Fibroblast of skin of right biceps (primary cell): Measurements from ENCODE around the gene SLC9A1.

Source experiments
- DNase-seq: peaks from one replicate; pipeline ENCODE4 v3.0.0-alpha.2; 2013

Gene SLC9A1

GRCh38 chr1:27101696-27102095 is 53.2 kb downstream of the SLC9A1 start:
- no peak for DNase-seq

GRCh38 chr1:27101054-27101491 is 53.9 kb downstream of the SLC9A1 start:
- DNase-seq, result no peak

GRCh38 chr1:27100335-27101053 is 54.4 kb downstream of the SLC9A1 start:
- DNase-seq, result no peak

GRCh38 chr1:27099587-27100334 is 55.2 kb downstream of the SLC9A1 start:
- peak; percentile 88 for DNase-seq

GRCh38 chr1:27099135-27099586 is 55.8 kb downstream of the SLC9A1 start:
- peak; percentile 74 for DNase-seq

GRCh38 chr1:27098431-27099134 is 56.3 kb downstream of the SLC9A1 start:
- DNase-seq, result no peak

- DNase-seq, result peak; percentile 73
Measured at GRCh38 chr1:27097484-27097917, 57.4 kb downstream of the SLC9A1 start.

- no peak for DNase-seq
Measured at GRCh38 chr1:27095576-27095975, 59.3 kb downstream of the SLC9A1 start.

GRCh38 chr1:27092888-27093287 is 62.0 kb downstream of the SLC9A1 start:
- no peak for DNase-seq

- DNase-seq, result no peak
Measured at GRCh38 chr1:27090911-27091310, 64.0 kb downstream of the SLC9A1 start.

- DNase-seq, result no peak
Measured at GRCh38 chr1:27087371-27088220, 67.3 kb downstream of the SLC9A1 start.

- no peak for DNase-seq
Measured at GRCh38 chr1:27086628-27087027, 68.3 kb downstream of the SLC9A1 start.

GRCh38 chr1:27086026-27086425 is 68.9 kb downstream of the SLC9A1 start:
- no peak for DNase-seq

- DNase-seq, result no peak
Measured at GRCh38 chr1:27084107-27084506, 70.8 kb downstream of the SLC9A1 start.

GRCh38 chr1:27077968-27078367 is 77.0 kb downstream of the SLC9A1 start:
- DNase-seq, result no peak

GRCh38 chr1:27076803-27077202 is 78.1 kb downstream of the SLC9A1 start:
- DNase-seq, result no peak

- peak; percentile 10 for DNase-seq
Measured at GRCh38 chr1:27074175-27074780, 80.6 kb downstream of the SLC9A1 start.

GRCh38 chr1:27071049-27071416 is 83.9 kb downstream of the SLC9A1 start:
- DNase-seq, result peak; percentile 8

GRCh38 chr1:27070390-27071048 is 84.4 kb downstream of the SLC9A1 start:
- DNase-seq, result no peak

GRCh38 chr1:27068922-27069321 is 86.0 kb downstream of the SLC9A1 start:
- no peak for DNase-seq

GRCh38 chr1:27065999-27066630 is 88.8 kb downstream of the SLC9A1 start:
- DNase-seq, result no peak
